ENCODE results near the gene C16orf46.
"Not testable (repeated sequence)": the region's sequence is repeated elsewhere in the genome, so short reads cannot be mapped to it uniquely, and the experiment has no call there.

C16orf46 gene, protein sequence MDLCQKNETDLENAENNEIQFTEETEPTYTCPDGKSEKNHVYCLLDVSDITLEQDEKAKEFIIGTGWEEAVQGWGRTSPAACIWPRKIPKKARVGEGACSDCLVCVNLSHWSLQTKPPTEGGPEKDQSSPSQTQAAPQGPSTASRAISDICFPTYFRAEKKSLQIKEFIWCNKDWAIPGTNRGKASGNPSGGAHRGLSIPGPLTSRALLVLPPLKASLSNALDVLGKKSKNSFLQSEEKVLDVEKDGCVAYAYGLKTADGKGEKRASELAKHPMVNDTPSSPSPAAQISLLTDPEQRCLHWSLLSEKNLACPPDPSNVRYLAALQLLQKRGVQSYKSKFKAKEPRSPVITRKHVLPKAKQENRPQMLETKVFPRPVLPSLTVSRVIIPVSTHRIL

DNA sequence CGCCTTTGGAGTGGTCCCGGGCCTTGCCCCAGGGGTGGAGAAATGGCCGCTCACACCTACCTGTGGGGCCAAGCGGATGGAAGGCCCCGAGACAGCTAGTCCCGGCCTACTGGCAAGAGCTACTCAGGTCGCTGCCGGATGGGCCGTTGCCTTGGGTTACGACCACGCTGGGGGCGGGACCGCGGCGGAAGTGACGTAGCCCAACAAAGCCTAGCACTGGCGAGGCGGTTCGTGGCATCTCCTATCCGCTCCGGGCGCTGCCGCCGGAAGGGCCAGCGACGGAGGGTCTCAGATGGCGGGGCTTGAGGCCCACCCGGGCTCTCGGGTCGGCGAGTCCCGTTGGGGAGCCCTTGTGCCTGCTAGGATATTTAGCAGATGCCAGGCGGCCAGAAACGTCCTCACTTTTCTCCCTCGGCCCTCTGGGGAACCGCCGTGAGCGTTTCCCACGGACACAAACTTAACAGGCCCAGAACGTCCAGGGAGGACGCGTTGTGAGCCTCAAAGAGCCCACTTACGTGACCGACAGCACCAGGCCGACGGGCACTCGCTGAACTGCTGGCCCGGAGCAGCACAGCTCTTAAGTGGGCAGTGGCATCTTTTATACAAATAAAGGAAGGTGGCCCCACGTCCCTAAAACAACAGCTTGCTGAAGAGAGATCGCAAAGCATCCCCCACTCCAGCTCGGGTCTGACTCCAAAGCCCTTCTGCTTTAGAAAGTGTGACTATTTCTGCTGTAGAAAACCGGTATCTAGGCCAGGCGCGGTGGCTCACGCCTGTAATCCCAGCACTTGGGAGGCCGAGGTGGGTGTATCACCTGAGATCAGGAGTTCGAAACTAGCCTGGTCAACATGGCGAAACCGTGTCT lies at the start of gene C16orf46:
Gene C16orf46 (minus strand): TSS at position 163 of the 865 bp plus-strand sequence. CDS start 13,283 bp downstream, outside the sequence.
- no peaks in the 10 kb centered on the region for H3K27me3 ChIP-seq (ENCODE audit: control insufficient read depth, insufficient read depth, low read length)
- peaks cover 13% of the 10 kb centered on the region; the same call in 1 of the 2 replicates for H3K4me1 ChIP-seq (ENCODE audit: control insufficient read depth, insufficient read depth, low read length)
- peak within 1 kb of the TSS; percentile 97 for H3K27ac ChIP-seq (ENCODE audit: low read depth, low read length)
- peaks cover 11% of the 10 kb centered on the region for H3K36me3 ChIP-seq (ENCODE audit: control insufficient read depth, insufficient read depth, low read length)
- no peaks in the 10 kb centered on the region for H3K9me3 ChIP-seq (ENCODE audit: control insufficient read depth, insufficient read depth, low read length)
- peak within 1 kb of the TSS; percentile 86 for H3K9ac ChIP-seq (ENCODE audit: low read depth, low read length)
- peak within 1 kb of the TSS; percentile 90 for H3K4me3 ChIP-seq (ENCODE audit: low read depth, low read length)

DNA sequence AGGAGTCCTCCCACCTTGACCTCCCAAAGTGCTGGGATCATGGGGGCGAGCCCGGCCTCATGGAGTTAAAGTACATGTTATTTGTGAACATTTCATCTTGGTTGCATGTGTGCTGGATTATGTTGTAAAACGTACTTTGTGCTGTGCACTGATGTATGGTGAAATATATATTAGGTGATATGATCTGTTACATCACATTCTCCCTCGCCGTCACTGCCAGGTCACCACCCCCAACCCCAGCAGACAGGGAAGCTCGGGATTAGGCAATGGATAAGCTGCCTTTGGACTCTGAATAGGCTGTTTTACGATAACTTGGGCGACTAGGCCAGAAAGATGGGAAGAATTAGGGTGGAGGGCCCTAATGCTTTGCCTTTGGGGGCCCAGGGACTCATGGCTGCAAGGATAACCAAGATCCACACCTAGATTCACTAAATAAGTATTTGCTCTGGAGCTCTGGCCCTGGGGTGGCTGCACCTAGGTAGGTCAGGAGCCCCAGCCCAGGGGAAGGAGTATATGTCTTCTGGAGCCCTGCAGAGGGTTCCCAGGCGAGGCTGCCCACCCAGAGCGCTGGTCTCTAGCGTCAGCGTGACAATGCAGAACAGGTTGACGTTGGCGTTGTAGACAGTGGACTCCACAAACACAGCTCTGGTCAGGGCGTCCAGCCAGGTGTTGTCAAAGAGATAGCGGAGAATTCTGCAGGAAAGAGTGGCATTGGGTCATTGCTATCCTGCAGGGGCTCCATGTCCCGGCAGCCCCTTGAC lies 46.2 kb upstream of the C16orf46 start:
- no peak overlapping the region for H3K27ac ChIP-seq (ENCODE audit: low read depth, low read length)
- no peak overlapping the region for H3K4me3 ChIP-seq (ENCODE audit: low read depth, low read length)
- H3K27me3 ChIP-seq (ENCODE audit: control insufficient read depth, insufficient read depth, low read length) = no peaks in the 10 kb centered on the region
- no peaks in the 10 kb centered on the region for H3K9me3 ChIP-seq (ENCODE audit: control insufficient read depth, insufficient read depth, low read length)
- no peak overlapping the region for H3K9ac ChIP-seq (ENCODE audit: low read depth, low read length)
- H3K4me1 ChIP-seq (ENCODE audit: control insufficient read depth, insufficient read depth, low read length) = no peaks in the 10 kb centered on the region
- no peaks in the 10 kb centered on the region for H3K36me3 ChIP-seq (ENCODE audit: control insufficient read depth, insufficient read depth, low read length)

DNA sequence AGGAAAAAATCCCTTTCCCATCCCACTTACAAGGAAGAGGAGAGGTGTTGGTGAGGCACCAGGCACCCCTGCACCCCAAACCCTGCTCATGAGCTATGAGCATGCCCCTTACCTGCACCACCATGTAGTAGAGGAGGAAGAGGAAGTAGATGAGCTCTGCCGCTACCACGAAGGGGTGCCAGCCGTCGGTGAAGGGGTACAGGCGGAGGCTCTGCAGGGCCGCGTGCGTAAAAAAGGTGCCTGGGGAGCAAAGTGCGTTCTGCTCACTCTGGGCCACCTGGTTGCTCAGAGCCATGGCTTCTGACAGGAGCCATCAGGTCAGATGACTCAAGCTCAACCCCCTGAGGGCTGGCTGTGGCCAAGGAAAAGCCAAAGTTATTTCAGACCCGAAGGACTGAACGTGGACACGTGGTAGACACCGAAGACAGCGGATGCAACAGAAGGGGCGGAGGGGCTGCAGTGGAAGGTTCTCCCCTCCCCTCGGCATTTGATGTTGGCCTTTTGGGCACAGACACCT lies 44.5 kb upstream of the C16orf46 start:
- Histone ChIP-seq H3K27ac (ENCODE audit: low read depth, low read length) (no peak overlapping the region), H3K27me3 (ENCODE audit: control insufficient read depth, insufficient read depth, low read length) (no peaks in the 10 kb centered on the region), H3K4me3 (ENCODE audit: low read depth, low read length) (no peak overlapping the region), H3K9me3 (ENCODE audit: control insufficient read depth, insufficient read depth, low read length) (no peaks in the 10 kb centered on the region), H3K9ac (ENCODE audit: low read depth, low read length) (no peak overlapping the region), H3K36me3 (ENCODE audit: control insufficient read depth, insufficient read depth, low read length) (no peaks in the 10 kb centered on the region), H3K4me1 (ENCODE audit: control insufficient read depth, insufficient read depth, low read length) (no peaks in the 10 kb centered on the region)

DNA sequence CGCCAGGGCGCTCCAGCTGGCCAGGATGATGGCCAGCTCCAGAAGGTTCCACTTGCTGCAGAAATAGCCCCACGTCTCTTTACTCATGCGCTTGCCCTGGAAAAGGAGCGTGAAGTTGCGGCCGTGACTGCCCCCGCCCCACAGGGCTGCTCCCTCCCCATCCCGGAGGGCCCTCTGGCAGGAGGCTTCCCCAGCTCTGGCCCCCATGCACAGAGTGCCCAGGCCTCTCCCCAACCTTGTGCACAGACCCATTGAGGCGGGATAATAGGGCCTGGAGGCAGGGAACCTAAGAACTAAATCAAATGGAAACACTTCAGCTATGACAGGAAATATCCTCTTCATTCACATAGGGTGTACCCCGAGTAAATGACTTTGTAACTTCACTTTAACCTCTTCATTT lies 40.4 kb upstream of the C16orf46 start:
- Histone ChIP-seq H3K27ac (ENCODE audit: low read depth, low read length) (no peak overlapping the region), H3K9ac (ENCODE audit: low read depth, low read length) (no peak overlapping the region), H3K4me1 (ENCODE audit: control insufficient read depth, insufficient read depth, low read length) (no peaks in the 10 kb centered on the region), H3K27me3 (ENCODE audit: control insufficient read depth, insufficient read depth, low read length) (no peaks in the 10 kb centered on the region), H3K36me3 (ENCODE audit: control insufficient read depth, insufficient read depth, low read length) (no peaks in the 10 kb centered on the region), H3K4me3 (ENCODE audit: low read depth, low read length) (no peak overlapping the region), H3K9me3 (ENCODE audit: control insufficient read depth, insufficient read depth, low read length) (no peaks in the 10 kb centered on the region)

DNA sequence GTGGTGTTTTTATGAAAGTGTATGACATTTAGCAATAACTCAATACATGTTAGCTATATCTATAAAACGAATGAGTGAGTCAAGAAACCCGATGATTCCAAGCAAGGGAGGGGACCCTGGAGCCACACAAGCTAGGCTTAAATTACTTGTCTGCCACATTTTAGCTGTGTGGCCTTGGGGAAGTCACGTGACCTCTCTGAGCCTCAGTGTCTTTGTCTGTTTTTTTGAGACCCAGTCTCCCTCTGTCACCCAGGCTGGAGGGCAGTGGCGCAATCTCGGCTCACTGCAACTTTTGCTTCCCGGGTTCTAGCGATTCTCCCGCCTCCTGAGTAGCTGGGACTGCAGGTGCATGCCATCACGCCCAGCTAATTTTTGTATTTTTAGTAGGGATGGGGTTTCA lies 39.2 kb upstream of the C16orf46 start:
- H3K27ac ChIP-seq (ENCODE audit: low read depth, low read length) = no peak overlapping the region
- H3K36me3 ChIP-seq (ENCODE audit: control insufficient read depth, insufficient read depth, low read length) = no peaks in the 10 kb centered on the region
- H3K4me3 ChIP-seq (ENCODE audit: low read depth, low read length) = no peak overlapping the region
- H3K9ac ChIP-seq (ENCODE audit: low read depth, low read length) = no peak overlapping the region
- H3K9me3 ChIP-seq (ENCODE audit: control insufficient read depth, insufficient read depth, low read length) = no peaks in the 10 kb centered on the region
- H3K27me3 ChIP-seq (ENCODE audit: control insufficient read depth, insufficient read depth, low read length) = no peaks in the 10 kb centered on the region
- no peaks in the 10 kb centered on the region for H3K4me1 ChIP-seq (ENCODE audit: control insufficient read depth, insufficient read depth, low read length)

DNA sequence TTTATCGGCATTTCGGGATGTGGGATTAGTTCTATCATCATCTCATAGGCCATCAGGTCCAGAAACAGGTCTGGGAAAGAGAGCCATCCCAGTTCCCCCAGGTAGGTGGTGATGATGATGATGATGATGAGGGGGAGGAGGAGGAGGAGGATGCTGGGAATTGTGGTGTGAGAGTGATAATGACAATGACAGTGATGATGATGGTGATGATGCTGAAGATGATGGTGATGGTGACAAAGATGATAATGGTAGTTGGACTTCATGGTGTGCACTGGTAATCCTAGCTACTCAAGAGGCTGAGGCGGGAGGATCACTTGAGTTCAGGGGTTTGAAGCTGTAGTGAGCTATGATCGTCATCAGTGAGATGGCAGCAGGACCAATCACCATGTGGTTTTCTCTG lies 35.4 kb upstream of the C16orf46 start:
- H3K4me1 ChIP-seq (ENCODE audit: control insufficient read depth, insufficient read depth, low read length) = no peaks in the 10 kb centered on the region
- H3K9me3 ChIP-seq (ENCODE audit: control insufficient read depth, insufficient read depth, low read length) = no peaks in the 10 kb centered on the region
- H3K36me3 ChIP-seq (ENCODE audit: control insufficient read depth, insufficient read depth, low read length) = no peaks in the 10 kb centered on the region
- no peak overlapping the region for H3K27ac ChIP-seq (ENCODE audit: low read depth, low read length)
- H3K9ac ChIP-seq (ENCODE audit: low read depth, low read length) = no peak overlapping the region
- no peak overlapping the region for H3K4me3 ChIP-seq (ENCODE audit: low read depth, low read length)
- H3K27me3 ChIP-seq (ENCODE audit: control insufficient read depth, insufficient read depth, low read length) = no peaks in the 10 kb centered on the region

DNA sequence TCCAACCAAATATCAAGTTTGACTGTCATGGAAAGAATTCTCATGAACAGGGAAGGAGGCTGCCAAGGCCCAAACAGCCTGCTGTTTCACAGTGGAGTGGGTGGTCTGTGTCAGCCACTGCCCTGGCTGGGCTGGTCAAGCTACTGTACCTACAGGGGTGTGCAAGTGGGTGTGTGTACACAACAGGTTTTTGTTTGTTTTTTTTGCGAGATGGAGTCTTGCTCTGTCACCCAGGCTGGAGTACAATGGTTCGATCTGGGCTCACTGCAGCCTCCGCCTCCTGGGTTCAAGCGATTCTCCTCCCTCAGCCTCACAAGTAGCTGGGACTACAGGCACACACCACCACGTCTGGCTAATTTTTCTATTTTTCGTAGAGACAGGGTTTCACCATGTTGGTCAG lies 32.2 kb upstream of the C16orf46 start:
- H3K9me3 ChIP-seq (ENCODE audit: control insufficient read depth, insufficient read depth, low read length); H3K27me3 ChIP-seq (ENCODE audit: control insufficient read depth, insufficient read depth, low read length); H3K4me3 ChIP-seq (ENCODE audit: low read depth, low read length); H3K9ac ChIP-seq (ENCODE audit: low read depth, low read length); H3K27ac ChIP-seq (ENCODE audit: low read depth, low read length); H3K4me1 ChIP-seq (ENCODE audit: control insufficient read depth, insufficient read depth, low read length); H3K36me3 ChIP-seq (ENCODE audit: control insufficient read depth, insufficient read depth, low read length): not testable (repeated sequence)

DNA sequence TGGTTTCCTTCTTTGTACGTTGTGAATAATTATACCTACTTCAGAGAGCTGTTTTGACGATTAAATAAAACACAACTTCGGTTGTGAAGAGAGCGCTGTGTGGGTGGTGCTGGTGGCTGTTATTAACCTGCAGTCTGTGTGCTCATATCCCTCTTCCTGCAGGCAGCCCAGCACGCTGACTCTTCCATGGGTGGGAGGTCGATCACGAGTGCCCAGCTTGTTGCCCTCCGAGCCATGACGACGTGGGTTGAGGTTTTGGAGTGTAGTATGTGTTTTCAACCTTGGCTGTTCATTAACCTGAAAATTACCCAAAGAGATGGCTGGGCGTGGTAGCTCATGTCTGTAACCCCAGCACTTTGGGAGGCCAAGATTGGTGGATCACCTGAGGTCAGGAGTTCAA lies 30.5 kb upstream of the C16orf46 start:
- Histone ChIP-seq H3K36me3 (ENCODE audit: control insufficient read depth, insufficient read depth, low read length) (no peaks in the 10 kb centered on the region), H3K9ac (ENCODE audit: low read depth, low read length) (no peak overlapping the region), H3K4me1 (ENCODE audit: control insufficient read depth, insufficient read depth, low read length) (no peaks in the 10 kb centered on the region), H3K9me3 (ENCODE audit: control insufficient read depth, insufficient read depth, low read length) (no peaks in the 10 kb centered on the region), H3K27me3 (ENCODE audit: control insufficient read depth, insufficient read depth, low read length) (no peaks in the 10 kb centered on the region), H3K4me3 (ENCODE audit: low read depth, low read length) (no peak overlapping the region), H3K27ac (ENCODE audit: low read depth, low read length) (no peak overlapping the region)

DNA sequence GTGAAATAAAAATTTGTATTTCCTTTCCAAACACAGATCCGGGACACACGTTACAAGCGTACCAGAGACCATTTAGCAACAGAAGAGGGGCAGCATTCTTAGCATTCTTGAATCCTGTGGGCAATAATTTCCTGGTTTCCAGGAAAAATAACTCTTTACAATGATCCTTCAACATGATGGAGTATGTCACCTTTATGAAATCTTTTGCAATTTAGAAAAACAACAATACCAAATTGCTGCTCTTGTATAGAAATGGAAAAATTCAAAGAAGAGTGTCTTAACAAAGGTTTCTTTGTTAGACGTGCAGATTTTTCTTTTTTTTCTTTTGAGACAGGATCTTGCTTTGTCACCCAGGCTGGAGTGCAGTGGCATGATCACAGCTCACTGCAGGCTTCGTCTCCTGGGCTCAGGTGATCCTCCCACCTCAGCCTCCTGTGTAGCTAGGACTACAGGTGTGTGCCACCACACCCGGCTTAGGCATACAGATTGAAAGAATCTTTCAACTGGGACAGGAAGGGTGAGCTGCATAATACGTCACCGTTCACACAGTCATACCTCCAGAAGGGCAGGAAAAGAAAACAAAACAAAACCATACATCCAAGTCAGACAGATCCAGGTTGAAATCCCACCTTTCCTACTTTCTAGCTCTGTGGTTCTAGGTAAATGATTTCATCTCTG lies 29.9 kb upstream of the C16orf46 start:
- Histone ChIP-seq H3K9ac (ENCODE audit: low read depth, low read length) (no peak overlapping the region), H3K9me3 (ENCODE audit: control insufficient read depth, insufficient read depth, low read length) (no peaks in the 10 kb centered on the region), H3K36me3 (ENCODE audit: control insufficient read depth, insufficient read depth, low read length) (no peaks in the 10 kb centered on the region), H3K4me3 (ENCODE audit: low read depth, low read length) (no peak overlapping the region), H3K27me3 (ENCODE audit: control insufficient read depth, insufficient read depth, low read length) (no peaks in the 10 kb centered on the region), H3K4me1 (ENCODE audit: control insufficient read depth, insufficient read depth, low read length) (no peaks in the 10 kb centered on the region), H3K27ac (ENCODE audit: low read depth, low read length) (no peak overlapping the region)

DNA sequence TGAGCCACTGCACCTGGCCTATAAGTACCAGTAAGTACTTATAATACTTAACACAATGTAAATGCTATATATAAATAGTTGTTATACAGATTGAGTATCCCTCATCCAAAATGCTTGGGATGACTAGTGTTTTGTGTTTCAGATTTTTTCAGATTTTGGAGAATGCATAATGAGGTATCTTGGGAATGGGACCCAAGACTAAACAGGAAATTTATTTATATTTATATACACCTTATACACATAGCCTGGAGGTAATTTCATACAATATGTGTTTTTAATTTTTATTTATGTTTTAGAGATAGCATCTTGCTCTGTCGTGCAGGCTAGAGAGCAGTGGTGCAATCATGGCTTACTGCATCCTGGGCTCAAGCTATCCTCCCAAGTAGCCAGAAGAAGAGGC lies 28.9 kb upstream of the C16orf46 start:
- Histone ChIP-seq H3K36me3 (ENCODE audit: control insufficient read depth, insufficient read depth, low read length) (no peaks in the 10 kb centered on the region), H3K9ac (ENCODE audit: low read depth, low read length) (no peak overlapping the region), H3K4me3 (ENCODE audit: low read depth, low read length) (no peak overlapping the region), H3K9me3 (ENCODE audit: control insufficient read depth, insufficient read depth, low read length) (no peaks in the 10 kb centered on the region), H3K4me1 (ENCODE audit: control insufficient read depth, insufficient read depth, low read length) (no peaks in the 10 kb centered on the region), H3K27me3 (ENCODE audit: control insufficient read depth, insufficient read depth, low read length) (no peaks in the 10 kb centered on the region), H3K27ac (ENCODE audit: low read depth, low read length) (no peak overlapping the region)

Measured in HUES48 (cell line).